Epidermal melanocyte (primary cell): ENCODE data around the gene ABHD11.

Experiments
- DNase-seq: peaks from one replicate; pipeline ENCODE4 v3.0.0; 2011; ENCODE audit warnings: low spot score; ENCODE audit not compliant: insufficient read length

Gene ABHD11

DNA sequence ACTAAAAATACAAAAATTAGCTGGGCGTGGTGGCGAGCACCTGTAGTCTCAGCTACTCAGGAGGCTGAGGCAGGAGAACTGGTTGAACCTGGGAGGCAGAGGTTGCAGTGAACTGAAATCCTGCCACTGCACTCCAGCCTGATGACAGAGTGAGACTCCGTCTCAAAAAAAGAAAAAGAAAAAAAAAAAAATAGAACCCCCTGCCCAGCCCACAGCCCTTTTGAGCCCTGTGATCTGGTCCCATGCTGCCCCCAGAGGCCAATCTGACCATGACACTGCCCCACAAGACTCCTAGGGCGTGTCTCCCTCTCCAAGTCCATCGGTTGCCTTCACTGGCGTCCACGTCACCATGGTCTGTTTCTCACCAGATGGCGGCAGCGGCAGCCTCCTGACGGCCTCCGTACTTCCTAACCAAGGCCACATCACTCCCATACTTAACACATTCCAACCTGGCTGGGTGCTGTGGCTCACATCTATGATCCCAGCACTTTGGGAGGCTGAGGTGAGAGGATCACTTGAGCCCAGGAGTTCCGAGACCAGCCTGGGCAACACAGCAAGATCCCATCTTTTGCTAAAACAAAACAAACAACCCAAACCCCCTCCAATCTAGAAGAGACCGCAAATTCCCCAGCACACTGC is 37.1 kb downstream of the ABHD11 start:
- peak; percentile 70 for DNase-seq

DNA sequence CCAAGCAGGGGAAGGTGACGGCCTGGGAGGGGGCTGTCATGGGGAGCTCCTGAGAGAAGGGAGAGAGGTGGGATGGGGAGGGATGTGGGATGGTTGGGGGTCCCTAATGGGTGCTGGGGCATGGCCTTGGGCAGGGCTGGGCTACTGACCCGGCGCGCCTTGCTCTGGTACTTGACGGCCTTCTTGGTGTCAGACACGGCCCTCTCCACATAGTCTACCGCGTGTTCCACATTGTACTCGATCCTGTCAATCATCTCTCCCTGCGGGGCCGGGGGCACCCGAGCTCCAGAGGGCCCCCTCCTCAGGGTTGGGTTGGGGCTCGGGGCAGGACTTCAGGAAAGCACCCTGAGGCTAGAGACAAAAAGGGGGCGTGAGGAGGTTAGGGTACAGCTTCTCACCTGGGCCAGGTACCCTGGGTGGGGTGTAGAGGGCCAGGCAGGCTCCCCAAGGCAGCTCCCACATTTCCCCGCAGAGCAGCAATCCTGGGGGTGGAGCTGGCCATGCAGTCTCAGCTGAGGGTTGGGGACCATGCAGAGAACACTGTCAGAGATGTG is 37.9 kb downstream of the ABHD11 start:
- DNase-seq = peak; percentile 12

DNA sequence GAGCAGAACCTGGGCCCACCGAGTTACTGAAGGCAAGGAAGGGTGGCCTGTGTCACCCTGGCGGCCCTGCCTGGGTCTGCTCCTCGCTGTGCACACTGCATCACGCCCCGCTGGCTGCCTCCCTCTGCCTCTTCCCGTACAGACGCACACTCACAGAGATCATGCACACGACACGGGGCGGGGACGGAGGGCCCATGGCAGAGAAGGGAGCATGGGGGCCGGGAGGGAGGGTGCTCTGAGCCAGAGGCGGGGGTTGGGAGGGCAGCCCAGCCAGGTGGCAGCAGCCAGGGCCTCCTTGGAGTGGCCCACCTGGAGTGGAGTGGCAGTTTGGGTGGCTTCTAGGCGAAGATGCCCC is 38.6 kb downstream of the ABHD11 start:
- DNase-seq = no peak

DNA sequence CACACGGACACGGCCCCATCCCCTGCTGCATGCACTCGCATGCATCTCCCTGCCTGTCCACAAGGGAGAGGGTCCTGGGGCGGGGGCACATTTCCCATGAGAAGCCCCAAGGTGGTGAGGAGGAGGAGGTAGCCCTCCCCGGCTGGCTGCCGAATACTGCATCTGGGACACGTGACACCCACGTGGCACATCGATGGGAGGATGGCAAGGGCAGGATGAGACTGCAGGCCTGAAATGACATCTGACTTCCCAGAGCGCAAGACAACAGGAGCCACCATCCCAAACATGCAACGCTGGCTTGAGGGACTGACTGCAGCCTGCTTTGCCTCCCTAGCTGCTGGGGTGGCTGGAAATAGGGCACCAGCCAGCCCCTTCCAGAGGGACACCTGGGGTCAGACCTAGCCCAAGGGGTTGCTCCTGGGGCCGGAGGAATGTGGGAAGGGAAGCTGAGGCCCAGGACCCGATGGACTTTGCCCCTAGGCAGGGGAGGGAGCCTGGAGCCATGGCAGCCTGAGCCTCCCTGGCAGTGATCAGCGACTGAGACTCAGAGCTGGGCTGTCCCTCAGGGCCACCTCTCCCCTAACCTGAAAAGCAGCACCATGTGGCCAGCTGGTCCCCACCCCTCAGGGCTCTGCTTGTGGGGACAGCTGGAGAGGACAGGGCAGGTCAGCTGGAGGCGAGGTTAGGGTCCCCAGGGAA is 39.1 kb downstream of the ABHD11 start:
- DNase-seq = no peak

DNA sequence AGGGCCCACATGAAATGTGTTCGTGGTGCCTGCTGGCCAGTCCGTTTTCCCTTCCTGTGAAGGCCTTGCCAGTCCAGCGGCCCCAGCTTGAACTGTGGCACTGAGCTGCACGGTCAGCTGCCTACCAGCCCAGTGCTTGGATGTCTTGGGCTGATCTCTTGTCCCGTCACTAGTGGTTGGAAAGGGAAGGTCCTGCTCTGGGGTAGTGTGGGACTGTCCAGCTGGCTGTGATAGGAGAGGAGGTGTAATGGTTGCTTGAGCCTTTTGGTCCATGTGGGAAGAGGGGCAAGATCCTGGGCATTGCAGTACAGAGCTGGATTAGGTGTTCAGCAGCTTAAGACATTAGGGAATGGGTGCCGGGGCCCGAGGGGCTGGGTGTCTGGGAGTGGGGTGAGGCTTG is 40.2 kb downstream of the ABHD11 start:
- DNase-seq = no peak

DNA sequence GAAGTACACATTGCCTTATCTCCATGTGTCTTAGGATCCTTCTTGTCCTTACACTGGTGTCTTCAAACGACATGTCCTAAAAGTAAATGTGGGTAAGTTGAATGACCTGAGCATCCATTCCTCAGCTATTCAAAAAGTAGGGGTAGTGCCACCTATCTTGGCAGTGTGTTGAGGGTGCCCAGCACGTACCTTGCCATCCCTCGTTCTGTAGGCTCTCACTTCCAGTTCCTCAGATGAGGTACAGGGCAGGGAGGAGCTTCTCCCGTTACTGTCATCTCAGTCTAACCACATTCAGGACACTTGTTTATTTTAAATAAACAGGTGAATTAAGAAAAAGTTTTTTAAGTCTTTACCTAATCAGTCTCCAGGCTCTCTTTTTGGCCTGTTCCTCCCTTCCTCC is 42.2 kb downstream of the ABHD11 start:
- DNase-seq = peak; percentile 9

DNA sequence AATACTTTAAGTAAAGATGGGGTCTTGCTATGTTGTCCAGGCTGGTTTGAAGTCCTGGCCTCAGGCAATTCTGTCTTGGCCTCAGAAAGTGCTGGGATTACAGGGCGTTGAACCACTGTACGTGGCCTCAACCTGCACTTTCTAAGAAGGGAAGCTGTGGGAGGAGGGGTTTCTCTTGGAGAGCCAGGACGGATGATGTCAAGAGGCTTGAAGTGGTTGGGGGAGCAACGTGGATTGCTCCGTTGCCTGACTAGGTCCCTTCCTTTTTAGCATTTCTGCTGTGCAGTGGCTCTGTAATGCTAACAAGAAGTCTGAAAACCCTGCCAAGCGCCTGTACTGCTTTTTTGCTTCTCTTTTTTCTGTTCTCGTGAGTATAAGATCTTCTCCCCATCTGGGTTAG is 48.0 kb downstream of the ABHD11 start:
- peak; percentile 7 for DNase-seq

DNA sequence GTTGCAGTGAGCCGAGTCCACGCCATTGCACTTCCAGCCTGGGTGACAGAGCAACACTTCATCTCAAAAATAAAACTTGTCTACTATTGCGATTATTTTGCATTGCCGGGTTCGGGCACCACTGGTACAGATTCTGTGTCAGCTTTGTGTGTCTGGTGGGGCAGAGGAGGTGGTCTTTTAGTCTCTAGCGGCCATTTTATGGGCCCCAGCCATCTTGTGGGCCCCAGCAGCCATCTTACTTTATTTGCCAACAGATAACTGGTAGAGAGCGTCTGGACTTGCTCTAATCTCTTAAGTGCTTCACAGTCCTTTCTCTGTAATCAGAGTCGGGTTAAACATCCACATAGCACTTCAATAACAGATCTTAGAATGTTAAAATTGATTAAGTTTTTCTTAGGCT is 50.3 kb downstream of the ABHD11 start:
- no peak for DNase-seq
